Endothelial cell of umbilical vein (primary cell): ENCODE results near the gene FYN.

Source experiments
- CTCF ChIP-seq, 2 donors: IDR thresholded peaks; 1 replicate in 1 of 2; 2 replicates in 1 of 2; pipeline ENCODE4 v1.5.1; 2011; ENCODE audit warnings: low read length in 2 of 2, mild to moderate bottlenecking in 2 of 2, moderate library complexity in 2 of 2, control low read depth in 1 of 2, inconsistent platforms in 1 of 2, low read depth in 1 of 2; ENCODE audit not compliant: insufficient read depth in 1 of 2; ENCODE audit errors: extremely low read depth in 1 of 2
- EZH2 ChIP-seq: IDR thresholded peaks from 2 replicates; pipeline ENCODE4 v1.6.1; 2012; ENCODE audit warnings: borderline replicate concordance, low read depth, mild to moderate bottlenecking, moderate library complexity, low read length, inconsistent platforms; ENCODE audit not compliant: severe bottlenecking
- FOS ChIP-seq: IDR thresholded peaks from 2 replicates; pipeline ENCODE4 v1.6.1; 2011; ENCODE audit warnings: mild to moderate bottlenecking, low read length, moderate library complexity, borderline replicate concordance; ENCODE audit not compliant: insufficient read depth
- JUN ChIP-seq: IDR thresholded peaks from 2 replicates; pipeline ENCODE4 v1.6.1; 2011; ENCODE audit warnings: borderline replicate concordance, low read depth; ENCODE audit not compliant: insufficient read length, insufficient read depth
- MYC ChIP-seq: IDR thresholded peaks from one replicate; pipeline ENCODE4 v1.6.1; 2011; ENCODE audit warnings: mild to moderate bottlenecking, low read depth, low read length
- POLR2A ChIP-seq: IDR thresholded peaks from 2 replicates; pipeline ENCODE4 v1.6.1; 2012; ENCODE audit warnings: low read depth, mild to moderate bottlenecking, control low read depth, low read length
- POLR2AphosphoS5 ChIP-seq: IDR thresholded peaks from 2 replicates; pipeline ENCODE4 v1.6.1; 2012; ENCODE audit warnings: low read depth, mild to moderate bottlenecking, control low read depth, low read length, moderate library complexity; ENCODE audit not compliant: insufficient read depth
- TF ChIP-seq, protein P1 (sequence below): IDR thresholded peaks from 2 replicates; pipeline ENCODE4 v1.6.1; 2011; ENCODE audit not compliant: insufficient read depth, insufficient read length

- no peak for TF ChIP-seq CTCF (IDR thresholded peaks at IDR 0.05; ENCODE audit: extremely low read depth in 1 of 2, insufficient read depth in 1 of 2, low read depth in 1 of 2, low read length in 2 of 2)
- no peak for TF ChIP-seq MYC
- TF ChIP-seq POLR2A: no peak
- no peak for TF ChIP-seq POLR2AphosphoS5
- TF ChIP-seq JUN: no peak
- TF ChIP-seq EZH2: no peak
- TF ChIP-seq, protein P1, sequence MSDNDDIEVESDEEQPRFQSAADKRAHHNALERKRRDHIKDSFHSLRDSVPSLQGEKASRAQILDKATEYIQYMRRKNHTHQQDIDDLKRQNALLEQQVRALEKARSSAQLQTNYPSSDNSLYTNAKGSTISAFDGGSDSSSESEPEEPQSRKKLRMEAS: no peak
- no peak for TF ChIP-seq FOS
These were observed 79.0 kb downstream of the FYN start for GRCh38 chr6:111794300-111794699.
